Stimulated activated CD8-positive, alpha-beta memory T cell treated with anti-CD3 and anti-CD28 coated beads, Interleukin-4, amount 100 ng/mL, for 4 hours (primary cell): ENCODE measurements around the gene PNKD.

ENCODE experiments used
- DNase-seq, 2 donors: peaks; one replicate each; pipeline ENCODE4 v3.0.0-alpha.2; 2020; ENCODE audit warnings: low read depth in 2 of 2, low spot score in 1 of 2

The PNKD gene

GRCh38 chr2:218395456-218395825, 125.1 kb downstream of the PNKD start:
- no peak for DNase-seq

GRCh38 chr2:218395826-218396687, 125.7 kb downstream of the PNKD start:
- DNase-seq, result peak; percentile 80 to 88
